GM04503 (cell line): ENCODE measurements around the gene NAGLU.

Source experiments
- DNase-seq: peaks from one replicate; pipeline ENCODE4 v3.0.0-alpha.2; 2012; ENCODE audit warnings: low read depth

Gene NAGLU

DNA sequence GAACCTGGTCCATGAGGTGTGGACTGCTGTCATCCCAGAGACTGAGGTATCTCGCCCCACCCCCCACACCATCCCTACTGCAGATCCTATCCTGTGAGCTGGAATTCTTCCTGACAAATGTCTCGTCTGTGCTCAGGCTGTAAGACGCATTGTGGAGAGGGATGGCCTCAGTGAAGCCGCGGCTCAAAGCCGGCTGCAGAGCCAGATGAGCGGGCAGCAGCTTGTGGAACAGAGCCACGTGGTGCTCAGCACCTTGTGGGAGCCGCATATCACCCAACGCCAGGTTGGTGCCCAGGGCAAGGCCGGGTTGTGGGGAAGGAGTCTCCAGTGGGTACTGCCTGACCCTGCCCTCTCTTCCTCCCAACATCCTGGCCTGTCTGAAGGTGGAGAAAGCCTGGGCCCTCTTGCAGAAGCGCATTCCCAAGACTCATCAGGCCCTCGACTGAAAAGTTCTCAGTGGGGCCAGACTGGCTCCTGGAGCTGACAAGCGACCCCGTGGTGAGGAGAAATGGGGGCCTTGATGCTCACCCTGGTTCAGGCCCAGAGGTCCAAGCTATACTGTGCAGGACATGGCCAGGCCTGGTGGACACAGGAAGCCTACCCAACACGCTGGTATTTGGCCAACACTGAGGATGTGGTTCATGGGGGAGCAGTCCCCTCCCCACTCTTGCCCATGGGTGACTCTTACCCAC, 29.6 kb downstream of the NAGLU start:
- no peak for DNase-seq

- no peak for DNase-seq
Observed at GRCh38 chr17:42566215-42566882, 30.3 kb downstream of the NAGLU start.

GRCh38 chr17:42566883-42567573, 31.0 kb downstream of the NAGLU start, which contains the start of gene MLX:
MLX (plus strand) TSS chr17:42567100; CDS start chr17:42567125, 25 bp downstream.
- DNase-seq = no peak

- DNase-seq = no peak
Observed at GRCh38 chr17:42568341-42569111, 32.5 kb downstream of the NAGLU start.

GRCh38 chr17:42571435-42572225, 35.6 kb downstream of the NAGLU start:
- no peak for DNase-seq

- no peak for DNase-seq
Observed at GRCh38 chr17:42573095-42573494, 37.1 kb downstream of the NAGLU start.

GRCh38 chr17:42574463-42574862, 38.4 kb downstream of the NAGLU start:
- no peak for DNase-seq

- no peak for DNase-seq
Observed at GRCh38 chr17:42577140-42577531, 41.1 kb downstream of the NAGLU start.

DNA sequence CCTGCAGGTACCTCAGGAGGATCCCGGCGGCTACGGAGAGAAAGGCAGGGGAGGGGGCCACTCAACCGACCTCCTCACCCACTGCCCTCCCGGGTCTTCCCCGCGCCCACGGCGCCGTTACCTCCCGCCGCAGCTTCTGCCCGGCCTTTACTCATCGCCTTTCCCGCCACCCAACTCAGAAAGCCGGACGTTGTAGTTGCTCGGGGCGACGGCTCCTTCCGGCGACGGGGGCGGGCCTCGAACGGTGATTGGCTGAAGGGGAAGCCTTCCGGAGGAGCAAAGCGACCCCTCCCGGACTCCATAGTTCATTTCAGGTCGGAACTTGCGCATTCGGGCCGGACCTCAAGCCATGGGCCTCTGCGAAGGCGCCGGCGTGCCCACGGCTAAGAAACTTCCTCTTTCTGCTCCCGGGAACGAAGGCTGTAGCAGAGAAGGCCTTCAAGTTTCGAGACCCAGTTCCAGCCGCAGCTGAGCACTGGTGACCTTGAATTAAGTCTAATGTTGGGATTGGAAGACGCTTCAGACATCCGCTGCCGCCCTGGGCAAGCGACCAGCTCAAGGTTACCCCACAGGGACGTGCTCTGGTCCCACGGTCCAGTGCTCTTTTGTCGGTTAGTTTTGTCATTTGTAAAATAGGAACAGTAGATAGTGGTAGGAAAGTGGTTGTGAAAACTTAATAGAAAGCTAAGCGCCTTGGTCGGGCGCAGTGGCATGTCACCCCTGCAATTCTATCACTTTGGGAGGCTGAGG, 41.7 kb downstream of the NAGLU start, which contains the start of gene PSMC3IP:
PSMC3IP (minus strand) TSS at position 198 of the 750 bp plus-strand sequence; CDS start at position 155, 43 bp downstream.
- DNase-seq = peak; percentile 58

GRCh38 chr17:42578282-42578869, 42.3 kb downstream of the NAGLU start:
- DNase-seq = no peak

DNA sequence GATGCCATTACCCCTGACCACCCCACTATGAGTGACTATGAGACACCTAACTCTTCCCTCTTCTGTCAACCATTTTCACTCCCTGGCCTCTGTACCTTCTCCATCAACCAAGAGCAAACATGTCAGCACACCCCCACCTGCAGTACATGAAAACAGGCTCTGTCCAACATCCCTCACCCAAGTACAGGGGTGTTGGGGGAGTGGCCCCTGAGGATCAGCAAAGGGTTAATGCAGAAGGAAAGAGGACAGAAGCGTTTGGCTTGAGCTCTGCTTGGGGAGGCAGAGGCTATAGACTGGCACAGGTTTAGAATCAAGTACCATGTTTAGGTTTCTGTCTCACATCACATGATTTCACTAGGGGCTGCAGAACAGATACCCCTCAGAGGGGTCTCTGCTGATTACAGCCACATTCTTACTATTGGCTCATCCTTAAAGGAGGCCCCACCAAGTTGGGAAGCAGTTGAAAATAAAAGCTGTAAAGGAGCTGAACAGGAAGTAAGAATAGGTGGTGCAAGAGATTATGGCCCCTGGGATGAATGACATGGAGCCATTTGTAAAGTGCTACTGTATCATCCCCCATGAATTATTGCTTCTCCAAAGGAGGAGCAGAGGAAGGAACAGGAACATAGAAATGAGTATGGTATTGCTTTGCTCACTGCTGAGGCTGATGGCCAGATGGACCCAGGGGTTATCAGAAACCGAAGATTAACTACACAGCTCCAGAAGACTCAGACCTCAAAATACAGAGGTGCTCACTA, 43.9 kb downstream of the NAGLU start:
- no peak for DNase-seq

GRCh38 chr17:42581744-42582270, 45.8 kb downstream of the NAGLU start:
- no peak for DNase-seq

DNA sequence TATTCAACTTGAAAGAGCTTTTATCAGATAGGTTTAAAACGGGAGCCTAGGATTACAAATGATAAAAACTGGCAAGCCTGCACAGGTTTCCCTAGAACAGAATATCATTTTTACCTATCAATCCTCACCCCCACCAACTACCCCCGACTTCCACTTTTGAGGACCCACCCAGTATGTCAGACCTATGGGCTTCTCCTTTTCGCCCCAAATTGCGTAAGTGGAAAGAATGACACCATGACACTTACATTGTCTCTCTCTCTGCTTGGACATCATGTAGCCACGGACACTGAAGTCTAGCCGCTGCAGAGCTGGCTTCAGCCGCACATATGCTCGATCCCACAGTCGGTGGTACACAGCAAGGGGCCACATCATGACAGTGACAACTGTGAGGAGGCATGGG, 48.8 kb downstream of the NAGLU start:
- no peak for DNase-seq

GRCh38 chr17:42585353-42585752, 49.3 kb downstream of the NAGLU start:
- no peak for DNase-seq

DNA sequence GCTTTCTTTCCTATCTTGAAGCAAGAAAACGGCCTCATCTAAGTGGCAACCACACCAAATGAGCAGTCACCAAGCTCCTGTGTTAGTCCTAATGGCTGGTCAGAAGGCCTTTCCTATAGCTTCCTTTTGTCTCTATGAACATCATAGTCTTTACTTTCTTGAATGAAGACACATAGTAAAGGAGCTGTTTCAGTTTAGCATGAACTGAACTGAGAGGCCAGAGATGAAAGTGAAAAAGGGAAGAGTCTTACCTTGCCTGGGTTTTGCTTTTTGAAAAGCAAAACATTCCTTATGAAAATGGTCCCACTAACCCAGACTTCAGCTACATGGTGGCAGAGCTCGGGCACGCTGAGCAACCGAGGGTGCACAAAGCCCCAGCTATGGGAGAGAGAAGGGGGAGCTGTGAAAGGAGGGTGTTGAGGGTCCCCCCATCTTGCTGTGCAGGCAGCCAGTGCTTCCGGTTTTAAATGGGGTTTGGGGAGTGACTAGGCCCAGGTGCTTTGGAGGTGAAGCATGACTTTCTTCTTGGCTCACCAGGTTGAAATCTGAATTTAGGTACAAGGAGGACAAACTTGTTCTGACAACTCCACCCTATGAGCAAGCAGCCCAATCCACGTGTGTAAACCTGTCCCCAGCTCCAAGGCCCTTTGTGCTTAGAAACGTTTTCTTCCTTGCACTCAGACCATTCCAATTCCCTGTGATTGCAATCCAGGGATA, 50.6 kb downstream of the NAGLU start:
- no peak for DNase-seq

- DNase-seq = no peak
Observed at GRCh38 chr17:42590886-42591285, 54.8 kb downstream of the NAGLU start.

GRCh38 chr17:42591411-42591810, 55.4 kb downstream of the NAGLU start:
- no peak for DNase-seq
